ENCODE measurements around the gene GJE1.
"Not testable (repeated sequence)": the region's sequence is repeated elsewhere in the genome, so short reads cannot be mapped to it uniquely, and the experiment has no call there.

The GJE1 gene, protein sequence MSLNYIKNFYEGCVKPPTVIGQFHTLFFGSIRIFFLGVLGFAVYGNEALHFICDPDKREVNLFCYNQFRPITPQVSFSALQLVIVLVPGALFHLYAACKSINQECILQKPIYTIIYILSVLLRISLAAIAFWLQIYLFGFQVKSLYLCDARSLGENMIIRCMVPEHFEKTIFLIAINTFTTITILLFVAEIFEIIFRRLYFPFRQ

DNA sequence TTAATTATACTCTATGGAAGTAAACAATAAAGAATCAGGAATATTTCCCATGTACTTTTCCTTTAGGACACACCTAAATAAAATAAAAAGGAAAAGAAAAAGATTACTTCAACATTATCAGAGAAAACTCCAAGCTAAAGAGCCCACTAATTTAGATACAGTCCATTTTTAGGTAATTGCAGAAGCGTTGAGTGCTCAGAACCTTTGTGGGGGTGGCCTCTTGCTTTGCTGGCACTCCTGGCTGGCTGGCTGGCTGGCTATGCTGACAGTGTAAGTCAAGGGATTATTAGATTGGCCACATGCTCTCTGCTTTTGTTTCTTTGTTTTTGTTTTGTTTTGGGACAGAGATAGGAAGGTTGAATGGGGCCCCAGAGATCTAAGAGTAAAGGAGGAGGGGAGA, at the start of gene GJE1:
GJE1 (plus strand) TSS at position 301 of the 400 bp plus-strand sequence. CDS start 234 bp downstream, outside the sequence.
- no peak for DNase-seq

DNA sequence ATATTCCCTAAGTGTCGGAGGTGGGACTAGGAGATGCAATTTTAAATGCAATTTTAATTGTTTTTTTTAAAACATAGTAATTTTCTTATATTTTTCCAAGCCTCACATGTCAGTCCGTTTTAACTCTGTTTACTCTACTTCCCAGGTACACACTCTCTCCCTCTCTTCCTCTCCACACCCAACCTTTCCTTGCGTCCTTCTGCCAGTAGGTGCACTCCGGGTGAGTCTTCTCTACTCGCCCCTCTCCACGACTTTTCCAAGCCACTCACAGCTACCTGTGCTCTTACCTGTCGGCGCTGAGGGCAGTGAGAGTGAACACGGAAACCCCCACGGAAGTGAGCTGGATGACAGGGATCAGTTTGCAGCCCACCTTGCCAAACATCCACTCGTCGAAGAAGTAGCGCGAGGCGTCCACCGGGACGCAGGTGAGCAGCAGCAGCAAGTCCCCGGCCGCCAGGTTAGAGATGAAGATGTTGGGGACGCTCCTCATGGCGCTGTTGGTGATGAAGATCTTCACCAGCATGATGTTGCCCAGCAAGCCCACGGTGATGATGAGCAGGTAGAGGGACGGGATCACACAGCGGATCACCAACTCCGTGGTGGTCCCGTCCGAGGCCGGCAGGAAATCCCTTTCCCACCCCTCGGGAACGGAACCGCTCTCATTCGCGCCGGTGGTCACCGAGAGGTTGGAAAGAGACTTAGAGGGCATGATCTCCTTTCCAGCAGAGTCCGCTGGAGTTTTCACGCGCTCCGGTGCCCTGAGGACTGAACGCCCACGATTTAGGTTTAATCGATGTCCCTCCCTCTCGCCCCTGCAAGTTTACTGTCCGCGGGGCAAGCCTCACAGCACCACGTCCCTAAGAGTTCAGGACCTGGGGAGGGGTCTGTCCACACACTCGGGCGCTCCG, 44.5 kb upstream of the GJE1 start:
- no peak for DNase-seq

DNA sequence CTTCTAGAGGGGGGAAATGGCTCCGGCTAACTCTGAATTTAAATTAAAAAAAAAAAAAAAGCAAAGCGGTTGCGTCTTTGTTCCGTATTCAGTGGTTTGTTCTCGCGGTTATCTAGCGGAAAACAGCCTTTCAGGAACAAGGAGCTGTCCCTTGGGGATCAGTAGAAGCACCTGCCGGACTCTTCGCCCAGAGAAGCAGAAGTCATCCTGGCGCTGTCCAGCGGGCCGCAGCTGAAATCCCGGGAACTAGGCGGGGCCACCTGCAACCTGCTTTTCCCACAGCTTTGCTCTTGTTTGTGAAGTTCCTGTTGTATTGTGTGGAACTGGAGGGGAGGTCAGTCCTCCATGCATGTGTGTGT, 43.9 kb upstream of the GJE1 start:
- no peak for DNase-seq

DNA sequence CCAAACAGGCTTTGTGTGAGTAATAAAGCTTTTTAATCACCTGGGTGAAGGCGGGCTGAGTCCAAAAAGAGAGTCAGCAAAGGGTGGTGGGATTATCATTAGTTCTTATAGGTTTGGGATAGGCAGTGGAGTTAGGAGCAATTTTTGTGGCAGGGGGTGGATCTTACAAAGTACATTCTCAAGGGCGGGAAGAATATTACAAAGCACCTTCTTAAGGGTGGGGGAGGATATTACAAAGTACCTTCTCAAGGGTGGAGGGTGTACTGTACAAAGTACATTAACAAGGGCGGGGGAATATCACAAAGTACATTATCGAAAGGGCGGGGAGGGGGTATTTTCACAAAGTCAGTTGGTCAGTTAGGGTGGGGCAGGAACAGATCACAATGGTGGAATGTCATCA, 27.9 kb upstream of the GJE1 start:
- DNase-seq = not testable (repeated sequence)

DNA sequence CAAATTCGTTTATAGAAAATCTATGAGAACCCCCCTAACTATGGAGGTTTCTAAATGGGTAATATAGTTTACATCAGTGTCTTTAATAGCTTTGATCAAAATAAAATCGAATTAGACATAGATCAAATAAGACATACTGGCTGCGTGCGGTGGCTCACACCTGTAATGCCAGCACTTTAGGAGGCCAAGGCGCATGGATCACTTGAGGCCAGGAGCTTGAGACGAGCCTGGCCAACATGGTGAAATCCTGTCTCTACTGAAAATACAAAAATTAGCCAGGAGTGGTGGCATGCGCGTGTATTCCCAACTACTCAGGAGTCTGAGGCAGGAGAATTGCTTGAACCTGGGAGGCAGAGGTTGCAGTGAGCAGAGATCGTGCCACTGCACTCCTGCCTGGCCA, 21.9 kb upstream of the GJE1 start:
- DNase-seq = not testable (repeated sequence)

DNA sequence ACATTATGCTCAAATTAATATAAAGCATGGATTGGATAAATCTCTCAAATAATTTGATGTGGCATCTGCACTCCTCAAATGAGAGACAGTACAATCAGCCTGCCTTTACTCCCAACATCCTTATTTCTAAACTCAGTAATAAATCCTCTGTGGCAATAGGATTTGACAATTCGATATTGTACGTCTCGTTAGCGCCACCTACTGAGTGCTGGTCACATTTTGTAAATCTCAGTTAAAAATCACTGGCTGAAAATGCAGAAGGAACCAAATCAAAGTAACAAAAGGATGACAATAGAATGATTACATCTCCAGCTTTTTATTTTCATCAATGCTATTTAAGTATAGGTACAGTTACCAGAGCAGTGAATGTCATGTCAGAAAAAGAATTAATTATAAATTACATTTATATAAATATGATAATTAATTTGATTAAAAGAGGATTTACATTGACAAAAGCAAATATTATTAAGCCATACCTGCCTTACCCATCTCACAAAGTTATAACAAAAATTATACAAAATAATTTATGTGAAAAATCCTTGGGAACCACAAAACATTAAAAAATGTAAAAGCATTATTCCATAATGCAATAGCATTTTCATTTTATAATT, 20.2 kb upstream of the GJE1 start:
- DNase-seq = peak; percentile 68

DNA sequence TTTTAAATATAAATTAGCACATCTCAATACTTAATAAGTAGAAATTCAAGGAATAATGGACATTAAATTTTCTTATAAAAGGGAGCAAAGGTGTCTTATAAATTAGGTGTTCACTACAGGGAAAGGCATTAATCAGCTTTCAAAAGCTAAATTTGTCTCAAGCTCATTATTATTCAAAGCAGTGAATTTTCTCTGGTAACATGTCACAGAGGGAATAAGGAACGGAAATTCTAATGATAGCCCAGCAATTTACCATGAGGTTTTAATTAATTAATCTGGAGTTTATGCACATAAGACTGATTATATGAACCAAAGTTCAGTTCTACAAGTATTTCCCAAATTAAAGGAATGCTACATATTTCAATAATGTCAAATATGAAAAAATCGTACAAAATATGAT, 15.4 kb upstream of the GJE1 start:
- no peak for DNase-seq

DNA sequence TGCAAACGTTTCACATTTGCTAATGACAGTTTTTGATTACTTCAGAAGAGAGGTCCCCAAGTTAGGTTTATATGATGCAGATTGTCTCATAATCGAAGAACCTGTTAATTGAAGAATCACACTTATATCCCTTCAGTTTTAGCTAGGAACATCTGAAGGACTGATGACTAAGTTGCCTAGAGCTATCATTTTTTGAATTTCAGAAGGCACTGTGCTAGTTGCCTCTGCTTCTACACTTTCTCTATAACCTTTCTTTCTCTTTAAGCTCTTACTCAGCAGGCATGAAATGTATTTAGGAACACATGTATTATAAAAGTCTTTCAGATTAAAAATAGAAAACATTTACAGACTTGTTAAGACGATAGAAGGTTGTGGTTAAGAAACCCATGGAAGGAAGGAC, 14.4 kb upstream of the GJE1 start:
- no peak for DNase-seq

DNA sequence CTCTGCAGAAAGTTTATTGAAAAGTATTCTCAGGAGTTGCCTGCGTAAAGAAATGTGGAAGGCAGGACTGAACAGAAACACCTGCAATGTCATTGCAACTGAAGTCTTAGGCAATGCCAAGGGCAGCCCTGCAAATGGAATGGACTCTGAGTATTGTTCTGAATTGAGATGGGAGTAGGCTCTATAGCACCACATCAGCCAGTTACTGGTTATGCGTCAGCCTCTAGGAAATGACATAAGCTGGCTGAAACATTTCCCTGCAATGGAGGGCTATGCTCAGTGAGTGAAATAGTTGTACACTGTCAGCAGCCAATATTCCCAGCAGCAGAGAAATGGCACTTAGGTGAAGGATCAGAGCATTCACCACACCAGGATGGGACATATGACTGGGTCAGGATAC, 13.8 kb upstream of the GJE1 start:
- DNase-seq = no peak

DNA sequence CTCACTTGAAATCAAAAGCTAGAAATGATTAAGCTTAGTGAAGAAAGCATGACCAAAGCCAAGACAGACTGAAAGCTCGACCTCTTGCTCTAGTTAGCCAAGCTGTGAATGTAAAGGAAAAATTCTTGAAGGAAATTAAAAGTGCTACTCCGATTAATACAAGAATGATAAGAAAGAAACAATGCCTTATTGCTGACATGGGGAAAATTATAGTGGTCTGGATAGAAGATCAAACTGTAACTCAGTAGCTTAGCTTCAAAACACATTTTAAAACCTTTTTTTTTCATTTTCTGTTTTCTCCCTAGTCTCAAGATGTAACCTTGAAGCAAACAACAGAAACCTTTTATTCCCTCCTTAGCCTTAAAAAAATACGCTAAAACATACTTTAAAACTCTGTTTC, 11.4 kb upstream of the GJE1 start:
- DNase-seq = no peak

DNA sequence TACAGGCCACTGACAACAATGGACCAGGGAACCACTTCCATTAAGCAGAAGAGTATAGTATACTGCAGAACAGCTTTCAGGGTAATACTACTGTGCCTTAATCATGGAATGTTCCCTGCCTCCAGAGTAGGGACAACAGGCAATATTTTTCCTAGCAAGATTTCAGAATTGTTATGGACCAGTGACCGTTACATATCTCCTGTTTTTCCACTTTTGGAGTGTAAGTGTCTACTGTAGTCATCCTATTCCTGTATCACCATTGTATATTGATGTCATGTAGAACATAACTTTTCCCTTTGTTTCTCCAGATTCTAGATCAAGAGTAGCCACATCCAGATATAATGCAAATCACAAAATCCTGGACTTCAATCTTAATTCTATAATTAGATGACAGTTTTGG, 1.9 kb upstream of the GJE1 start:
- no peak for DNase-seq

DNA sequence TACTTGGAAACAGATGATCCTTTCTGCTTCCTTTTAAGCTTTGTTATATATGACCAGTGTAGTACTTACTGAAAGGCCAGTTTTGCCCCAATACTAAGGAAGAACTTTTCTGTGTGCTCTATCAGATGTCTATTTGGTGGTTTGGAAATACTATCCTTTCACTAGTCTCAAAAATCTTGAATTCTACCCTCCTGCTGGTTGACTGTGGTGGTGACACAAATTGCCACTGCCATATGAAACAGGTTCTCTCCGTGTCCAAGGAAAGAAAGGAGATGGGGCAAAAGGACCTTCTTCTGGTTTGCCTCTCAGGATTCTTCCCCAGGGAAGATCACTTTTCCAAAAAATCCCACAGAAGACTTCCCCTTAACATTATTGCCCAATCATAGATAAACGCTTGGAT, 6.2 kb downstream of the GJE1 start:
- DNase-seq = no peak

DNA sequence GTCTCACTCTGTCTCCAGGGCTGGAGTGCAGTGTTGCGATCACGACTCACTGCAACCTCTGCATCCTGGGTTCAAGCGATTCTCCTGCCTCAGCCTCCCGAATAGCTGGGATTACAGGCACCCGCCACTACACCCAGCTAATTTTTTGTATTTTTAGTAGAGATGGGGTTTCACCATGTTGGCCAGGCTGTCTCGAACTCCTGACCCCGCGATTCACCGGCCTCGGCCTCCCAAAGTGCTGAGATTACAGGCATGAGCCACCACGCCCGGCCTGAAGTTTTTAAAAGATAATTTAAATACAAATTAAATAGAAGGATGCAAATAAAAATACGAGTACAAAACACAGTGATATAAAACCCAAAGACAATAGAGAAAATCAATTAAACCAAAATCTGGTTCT, 8.8 kb downstream of the GJE1 start:
- not testable (repeated sequence) for DNase-seq

DNA sequence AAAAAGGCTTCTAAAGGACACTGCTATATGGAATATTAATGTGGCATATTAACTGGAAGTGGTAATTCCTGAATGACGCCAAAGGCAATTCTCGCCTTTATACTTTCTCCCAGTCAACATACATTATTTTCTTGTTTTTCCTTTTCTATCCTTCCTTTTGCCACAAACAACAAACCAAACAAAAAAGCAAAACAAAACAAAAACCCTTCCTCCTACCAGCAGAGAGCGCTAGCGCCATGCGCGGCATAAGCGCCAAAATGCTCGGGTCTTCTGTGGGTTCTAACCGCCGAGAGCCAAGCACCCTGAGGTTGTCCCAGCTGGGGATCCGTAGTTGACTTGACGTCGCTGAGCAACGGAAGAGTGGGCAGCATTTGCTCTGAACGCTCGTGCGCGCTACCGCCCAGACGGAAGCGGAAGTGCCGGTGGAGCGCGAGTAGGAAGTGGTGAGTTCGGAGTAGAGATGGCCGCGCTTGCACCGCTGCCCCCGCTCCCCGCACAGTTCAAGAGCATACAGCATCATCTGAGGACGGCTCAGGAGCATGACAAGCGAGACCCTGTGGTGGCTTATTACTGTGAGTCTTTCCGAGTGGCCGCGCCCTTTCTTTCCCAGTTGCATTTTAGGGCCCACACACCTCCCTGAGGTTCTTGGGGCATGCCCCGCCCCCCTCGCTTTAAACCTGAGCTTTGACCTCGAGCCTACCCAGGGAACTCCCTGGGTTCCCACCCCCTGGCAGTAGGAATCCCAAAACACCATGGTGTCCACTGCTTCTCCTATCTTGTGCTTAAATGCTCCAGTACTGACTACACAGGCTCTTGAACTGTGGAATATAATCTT, 14.3 kb downstream of the GJE1 start, which contains the start of the genes NMBR and VTA1:
NMBR (minus strand) TSS at position 295 of the 835 bp plus-strand sequence. CDS start 58,464 bp downstream, outside the sequence.
VTA1 (plus strand) TSS at position 436 of the 835 bp plus-strand sequence; CDS start at position 461, 25 bp downstream.
- DNase-seq = peak; percentile 96

DNA sequence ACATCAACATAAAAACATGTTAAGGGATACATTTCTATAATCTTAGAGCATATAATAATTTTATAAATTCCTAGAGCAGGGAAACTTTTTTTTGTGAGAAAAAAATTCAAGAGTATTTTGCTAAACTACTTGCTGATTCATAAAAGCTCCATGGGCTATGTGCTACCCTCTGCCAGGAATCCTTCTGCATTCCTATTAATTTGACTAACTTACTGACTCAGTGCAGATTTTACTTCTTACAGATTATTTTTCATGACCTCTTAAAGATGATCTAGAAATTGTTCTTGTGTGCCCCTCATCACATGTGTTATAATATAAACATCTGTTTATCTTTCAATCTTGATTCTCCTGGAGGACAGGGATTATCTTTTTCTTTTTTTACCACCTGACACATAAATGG, 20.0 kb downstream of the GJE1 start:
- no peak for DNase-seq

DNA sequence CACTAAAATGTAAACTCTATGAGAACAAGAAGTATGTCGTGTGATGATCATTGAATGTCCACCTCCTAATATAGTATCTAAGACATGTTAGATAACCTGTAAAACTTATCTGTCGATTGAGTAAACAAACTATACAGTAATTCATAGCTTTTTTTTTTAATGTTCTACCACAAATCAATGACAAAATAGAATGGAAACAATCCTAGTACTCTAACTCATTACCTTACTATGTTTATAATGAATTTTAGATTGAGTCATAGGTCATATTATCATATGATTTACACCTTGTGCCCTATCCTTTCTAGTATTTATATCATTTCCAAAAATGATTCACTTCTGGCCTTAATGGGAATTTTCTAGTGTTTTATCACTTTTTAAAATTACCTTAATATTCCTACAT, 20.5 kb downstream of the GJE1 start:
- DNase-seq = no peak

DNA sequence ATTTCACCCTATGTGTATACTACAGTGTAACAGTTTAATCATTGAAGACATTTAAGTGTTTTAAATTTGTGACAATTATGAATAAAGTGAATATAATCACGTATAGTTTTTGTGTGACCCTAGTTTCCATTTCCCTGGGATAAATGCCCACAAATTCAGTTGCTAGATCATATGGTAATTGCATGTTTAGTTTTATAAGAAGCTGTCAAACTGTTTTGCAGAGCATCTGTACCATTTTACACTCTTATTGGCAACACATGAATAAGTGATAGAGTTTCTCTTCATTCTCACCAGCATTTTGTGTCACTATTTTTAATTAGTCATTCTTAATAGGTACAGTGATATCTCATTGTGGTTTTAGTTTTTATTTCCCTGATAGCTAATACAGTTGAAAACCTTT, 21.6 kb downstream of the GJE1 start:
- no peak for DNase-seq

DNA sequence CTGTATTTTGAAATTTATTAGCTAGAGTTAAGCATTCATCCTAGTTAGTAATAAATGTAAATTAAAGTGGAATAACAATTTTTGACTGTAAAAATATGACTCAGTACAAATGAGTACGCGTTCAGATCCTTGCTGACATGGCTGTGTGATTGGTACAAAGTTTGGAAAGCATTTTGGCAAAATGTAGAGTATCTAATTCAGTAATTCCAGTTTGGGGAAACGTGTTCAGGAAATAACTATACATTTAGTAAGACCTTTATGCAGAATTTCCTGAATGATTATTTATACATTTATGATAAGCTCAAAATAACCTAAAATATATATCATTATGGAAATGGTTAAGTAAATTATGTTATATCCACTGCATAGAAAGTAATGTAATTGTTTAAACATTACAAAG, 22.4 kb downstream of the GJE1 start:
- DNase-seq = no peak

DNA sequence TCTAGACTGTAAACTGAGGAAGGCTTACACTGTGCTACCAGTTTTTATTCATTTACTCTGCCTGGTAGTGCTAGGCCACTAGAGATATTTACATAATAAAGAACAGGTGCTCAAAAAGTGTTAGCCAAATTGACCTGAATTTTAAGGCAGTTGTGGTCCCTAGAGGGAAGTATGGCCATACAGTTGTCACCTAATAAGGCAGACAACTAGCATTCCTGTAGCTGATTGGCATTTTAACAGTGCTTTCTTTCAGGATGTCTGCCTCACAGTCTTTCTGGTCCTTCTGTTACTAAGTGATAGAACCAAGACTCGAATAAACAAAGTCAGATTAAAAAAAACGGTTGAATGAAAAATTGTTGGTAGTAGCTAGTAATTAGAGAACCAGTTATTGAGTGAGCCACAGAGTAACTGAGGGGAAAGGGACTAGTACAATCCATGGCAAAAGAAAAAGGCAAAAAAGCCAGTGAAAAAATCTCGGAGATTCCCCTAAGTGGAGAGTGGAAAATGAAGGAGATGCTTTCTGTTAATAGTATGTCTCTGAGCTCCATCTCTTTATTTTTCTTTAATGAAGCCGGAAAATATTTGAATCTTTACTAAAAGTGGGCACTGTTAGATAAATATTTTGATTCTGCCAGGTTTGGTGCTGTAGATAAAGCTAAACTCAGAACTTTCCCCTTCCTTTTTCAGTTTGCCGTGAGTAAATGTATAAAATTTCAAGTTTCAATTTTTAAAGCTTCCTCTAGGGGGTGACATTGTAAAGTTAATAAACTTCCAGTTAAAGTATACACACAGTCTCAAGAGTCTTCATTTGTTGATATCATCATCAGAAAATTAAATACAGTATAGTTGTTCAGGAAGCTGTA, 23.4 kb downstream of the GJE1 start:
- DNase-seq = no peak

DNA sequence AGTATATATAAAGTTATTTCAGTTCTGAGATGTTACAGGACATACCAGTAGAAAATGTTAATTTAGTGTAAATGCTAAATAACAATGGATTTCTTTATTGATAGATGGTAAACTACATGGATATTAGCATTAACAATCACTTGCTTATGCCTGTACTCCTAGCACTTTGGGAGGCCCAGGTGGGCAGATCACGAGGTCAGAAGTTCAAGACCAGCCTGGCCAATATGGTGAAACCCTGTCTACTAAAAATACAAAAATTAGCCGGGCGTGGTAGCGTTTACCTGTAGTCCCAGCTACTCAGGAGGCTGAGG, 24.0 kb downstream of the GJE1 start:
- not testable (repeated sequence) for DNase-seq

DNA sequence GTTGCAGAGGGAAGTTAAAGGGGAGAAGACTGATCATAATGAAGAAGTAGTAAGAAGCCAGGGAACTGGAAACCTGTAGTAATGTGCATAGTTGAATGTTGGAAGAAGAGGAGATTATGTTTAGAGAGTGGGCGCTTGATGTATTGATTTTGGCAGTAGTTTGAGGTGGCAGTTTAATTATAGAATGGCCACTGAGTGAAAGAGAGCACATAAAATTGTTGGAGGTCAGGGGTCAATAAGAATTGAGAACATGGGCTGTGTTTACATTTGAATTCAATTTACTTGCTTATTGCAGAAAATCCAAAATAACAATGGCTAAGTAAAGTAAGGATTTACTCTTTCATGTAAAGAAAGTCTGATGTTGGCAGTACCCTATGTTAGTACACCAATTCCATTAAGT, 30.1 kb downstream of the GJE1 start:
- DNase-seq = no peak

DNA sequence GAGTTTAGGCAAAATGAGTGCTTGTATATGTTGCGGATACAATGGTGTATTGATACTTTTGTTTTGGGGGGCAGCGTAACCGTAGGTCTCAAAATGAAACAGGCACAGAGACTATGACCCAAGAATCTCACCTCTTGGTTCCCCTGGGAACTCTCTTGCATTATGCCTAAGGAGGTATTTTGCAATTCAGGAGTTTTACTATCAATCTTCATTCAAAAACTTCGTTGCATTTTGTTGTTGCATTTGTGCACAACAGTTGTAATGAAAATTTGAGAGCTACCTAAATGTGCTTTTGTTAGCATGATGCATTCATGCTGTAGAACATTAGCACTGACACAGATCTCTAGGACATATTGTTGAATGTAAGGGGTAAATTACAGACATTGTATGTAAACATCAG, 32.5 kb downstream of the GJE1 start:
- no peak for DNase-seq
